AG20443 (cell line): ENCODE results near the gene KCNS1.

ENCODE experiments used
- DNase-seq: peaks from one replicate; pipeline ENCODE4 v3.0.0; 2012; ENCODE audit warnings: low spot score, mixed read lengths

Gene KCNS1

DNA sequence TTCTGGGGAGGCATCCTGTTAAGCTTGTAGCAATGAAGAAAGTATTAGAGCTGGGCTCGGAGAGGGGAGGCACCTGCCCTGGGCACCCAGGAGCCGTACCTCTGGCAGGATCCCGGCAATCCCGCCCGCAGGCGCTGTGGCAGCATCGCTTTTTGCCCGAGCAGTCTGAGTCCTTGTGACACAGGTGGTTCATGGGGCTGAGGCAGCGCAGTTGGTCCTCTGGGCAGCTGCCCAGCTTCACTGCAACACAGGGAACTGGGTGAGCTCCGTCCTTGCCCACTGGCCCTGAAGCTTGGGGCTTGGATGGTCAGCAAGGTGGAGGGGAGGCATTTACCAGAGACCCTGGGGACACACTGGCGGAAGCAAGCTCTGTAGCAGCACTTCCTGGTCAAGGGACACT is 9.4 kb upstream of the KCNS1 start:
- peak; percentile 4 for DNase-seq

GRCh38 chr20:45109634-45110033 is 8.7 kb upstream of the KCNS1 start:
- peak; percentile 8 for DNase-seq

DNA sequence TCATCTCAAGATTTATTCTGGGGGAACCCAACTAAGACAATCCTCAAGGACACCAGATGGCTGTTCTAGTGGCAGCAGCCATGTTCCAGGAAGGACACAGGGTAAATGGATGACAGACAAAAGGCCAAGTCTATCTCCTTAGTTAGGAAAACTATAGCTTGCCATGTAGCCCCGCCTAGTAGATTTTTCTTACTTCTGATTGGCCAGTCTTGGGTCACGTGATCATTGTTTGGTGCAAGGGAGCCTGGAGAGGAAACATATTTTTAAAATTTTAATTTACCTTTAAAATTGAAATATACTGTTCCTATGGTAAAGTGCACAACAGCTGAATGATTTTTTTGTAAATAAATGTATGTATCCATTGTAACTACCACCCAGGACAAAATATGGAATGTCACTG is 4.4 kb upstream of the KCNS1 start:
- peak; percentile 5 for DNase-seq

- DNase-seq = peak; percentile 39
Measured at GRCh38 chr20:45104786-45105185, 3.9 kb upstream of the KCNS1 start.

DNA sequence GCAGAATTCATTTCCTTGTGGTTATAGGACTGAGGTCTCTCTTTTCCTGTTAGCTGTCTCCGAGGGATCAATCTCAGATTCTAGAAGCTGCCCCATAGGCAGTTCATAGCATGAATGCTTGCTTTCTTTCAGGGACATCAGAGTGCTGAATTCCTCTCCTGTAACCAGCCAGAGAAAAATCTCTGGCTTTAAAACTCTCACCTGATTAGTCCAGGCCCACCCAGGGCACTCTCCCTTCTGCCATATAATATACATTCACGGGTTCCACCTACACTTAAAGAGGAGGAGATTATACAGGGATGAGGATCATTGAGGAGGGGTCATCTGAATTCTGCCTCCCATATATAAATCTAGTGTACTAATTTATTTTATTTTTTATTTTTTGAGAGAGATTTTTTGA is 2.1 kb upstream of the KCNS1 start:
- no peak for DNase-seq

DNA sequence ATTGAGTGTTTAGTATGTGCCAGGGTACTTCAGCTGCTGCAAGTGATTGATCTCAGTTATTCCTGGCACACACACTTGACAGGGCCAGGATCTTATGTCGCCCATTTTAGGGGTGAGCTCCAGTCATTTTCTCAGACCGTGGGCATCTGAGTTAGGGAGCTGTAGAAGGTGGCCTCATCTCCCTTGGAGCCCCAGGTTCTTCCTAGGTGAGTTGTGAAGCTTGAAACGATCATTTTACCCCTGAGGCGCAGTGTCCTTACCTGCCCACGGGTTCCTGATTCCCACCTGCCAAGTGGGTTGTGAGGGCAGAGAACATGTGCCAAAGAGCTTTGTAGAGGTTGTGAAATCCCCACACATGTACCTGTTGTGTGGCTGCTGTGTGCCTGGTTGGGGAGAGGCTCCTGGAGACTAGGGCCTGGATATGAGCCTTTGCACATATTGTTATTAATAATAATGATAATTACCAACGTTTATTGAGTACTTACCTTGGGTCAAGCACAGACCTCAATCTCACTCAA is 465 bp upstream of the KCNS1 start:
- no peak for DNase-seq

DNA sequence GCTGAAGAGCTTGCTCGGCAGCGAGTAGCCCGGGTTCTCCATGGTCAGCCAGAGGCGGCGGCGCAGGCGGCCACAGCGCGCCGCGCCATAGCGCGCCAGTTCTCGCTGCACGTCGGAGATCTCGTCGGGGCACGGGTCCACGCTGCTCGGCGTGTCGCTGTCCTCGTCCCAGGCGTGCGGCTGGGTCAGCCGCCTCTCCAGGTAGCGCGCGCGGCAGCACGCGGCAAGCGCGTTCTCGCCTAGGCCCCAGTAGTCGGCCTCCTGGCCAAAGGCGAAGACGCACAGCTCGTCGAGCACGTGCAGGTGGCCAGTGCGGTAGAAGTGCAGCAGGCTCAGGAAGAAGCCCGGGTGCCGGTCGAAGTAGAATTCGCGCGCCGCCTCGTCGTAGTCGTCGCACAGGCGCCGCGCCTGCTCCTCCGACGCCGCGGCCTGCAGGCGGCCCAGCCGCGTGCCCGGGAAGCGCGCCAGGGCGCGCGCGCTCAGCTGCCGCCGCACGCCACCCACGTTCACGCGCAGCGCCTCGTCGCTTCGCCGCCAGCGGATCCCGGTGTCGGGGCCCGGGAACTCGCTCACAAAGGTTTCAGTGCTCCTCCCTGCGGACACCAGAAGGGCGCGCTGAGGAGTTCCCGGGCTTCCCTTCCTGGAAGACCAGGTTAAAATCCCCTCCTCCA is 2.7 kb downstream of the KCNS1 start:
- DNase-seq = peak; percentile 63

DNA sequence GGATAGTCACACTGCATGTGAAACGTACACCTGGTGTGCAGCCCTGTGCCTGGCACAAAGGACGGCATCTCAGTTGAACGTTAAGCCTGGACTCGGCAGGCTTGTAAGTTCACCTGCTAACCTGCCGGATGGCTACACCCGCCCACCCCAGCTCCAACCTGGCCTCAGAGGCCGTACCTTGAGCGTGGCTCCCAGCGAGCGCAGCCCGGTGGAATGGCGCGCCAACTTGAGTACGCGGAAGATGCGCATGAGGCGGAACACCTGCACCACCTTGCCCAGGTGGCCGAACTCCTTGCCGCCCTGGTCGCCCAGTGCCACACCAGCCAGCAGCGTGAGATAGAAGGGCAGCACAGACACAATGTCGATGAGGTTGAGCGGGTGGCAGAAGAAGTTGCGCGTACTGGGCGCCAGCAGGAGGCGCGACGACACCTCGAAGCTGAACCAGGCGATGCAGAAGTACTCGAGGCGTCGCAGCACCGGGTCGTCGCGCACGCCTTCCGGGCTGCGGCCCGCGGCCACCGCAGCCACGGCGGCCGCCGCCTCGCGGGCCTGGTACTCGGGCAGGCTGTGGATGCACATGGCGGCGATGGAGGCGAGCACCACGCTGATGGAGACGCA is 3.3 kb downstream of the KCNS1 start:
- DNase-seq = peak; percentile 45

GRCh38 chr20:45096781-45097180 is 4.1 kb downstream of the KCNS1 start:
- DNase-seq = no peak

- DNase-seq = peak; percentile 69
Measured at GRCh38 chr20:45095805-45096238, 5.1 kb downstream of the KCNS1 start.

DNA sequence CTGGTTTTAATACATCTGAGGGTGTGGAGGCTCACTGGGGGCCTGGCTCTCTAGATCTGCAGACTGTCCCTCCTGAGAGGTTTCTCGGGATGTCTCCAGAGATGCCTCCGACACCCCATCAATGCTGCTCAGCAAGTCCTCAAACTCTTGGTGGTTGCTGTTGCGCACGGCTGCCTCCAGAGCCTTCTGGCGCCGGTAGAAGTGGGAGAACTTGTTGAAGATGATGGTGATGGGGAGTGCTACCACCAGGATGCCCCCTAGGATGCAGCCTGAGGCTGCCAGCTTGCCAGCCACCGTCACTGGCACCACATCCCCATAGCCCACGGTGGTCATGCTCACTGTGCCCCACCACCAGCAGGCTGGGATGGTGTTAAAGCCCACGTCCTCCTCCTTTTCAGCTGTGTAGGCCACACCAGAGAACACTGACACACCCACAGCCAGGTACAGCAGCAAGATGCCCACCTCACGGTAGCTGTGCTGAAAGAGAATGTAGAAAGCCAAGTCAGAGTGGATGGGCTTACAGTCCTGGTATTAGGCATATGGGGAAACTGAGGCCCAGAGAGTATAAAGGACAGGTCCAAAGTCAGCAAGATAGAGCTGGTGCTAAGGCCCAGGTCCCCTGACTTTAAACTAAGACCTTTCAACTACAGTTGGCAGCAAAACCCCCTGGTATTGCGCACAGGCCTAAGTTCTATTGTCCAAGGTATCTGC is 5.9 kb downstream of the KCNS1 start:
- no peak for DNase-seq

- no peak for DNase-seq
Measured at GRCh38 chr20:45094201-45094600, 6.7 kb downstream of the KCNS1 start.

DNA sequence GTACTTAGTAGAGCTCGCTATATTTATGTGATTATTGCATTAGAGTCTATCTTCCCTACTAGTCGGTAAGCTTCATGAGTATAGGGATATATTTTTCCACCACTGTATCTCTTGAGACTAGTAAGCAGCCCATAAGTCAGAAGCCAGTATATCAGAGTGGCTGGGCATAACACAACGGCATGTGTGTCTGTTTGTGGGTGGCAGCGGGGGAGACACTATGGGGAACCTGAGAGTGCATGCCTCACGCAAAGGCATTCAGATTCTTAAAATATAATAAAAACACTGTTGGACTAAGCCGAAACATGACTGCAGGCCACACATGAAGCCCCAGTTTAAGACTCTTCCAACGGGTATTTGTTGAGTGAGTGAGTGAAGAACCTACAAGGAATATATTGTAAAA is 8.0 kb downstream of the KCNS1 start:
- no peak for DNase-seq

DNA sequence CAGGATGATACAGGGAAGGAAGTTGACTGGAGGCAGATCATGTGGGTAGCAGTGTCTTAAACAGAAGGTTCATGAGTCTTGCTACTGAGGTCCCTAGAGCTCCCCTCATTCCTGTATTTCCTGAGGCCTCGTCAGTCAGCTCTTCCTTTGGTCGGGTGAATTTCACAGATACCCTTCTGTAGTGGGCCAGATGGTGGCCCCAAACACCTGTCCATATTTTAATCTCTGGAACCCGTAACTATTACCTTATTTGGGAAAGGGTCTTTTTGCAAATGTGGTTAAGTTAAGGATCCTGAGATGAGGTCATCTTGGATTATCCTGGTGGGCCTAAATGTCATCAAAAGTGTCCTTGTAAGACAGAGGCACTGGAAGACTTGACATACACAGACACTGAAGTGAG is 9.6 kb downstream of the KCNS1 start:
- DNase-seq = no peak

DNA sequence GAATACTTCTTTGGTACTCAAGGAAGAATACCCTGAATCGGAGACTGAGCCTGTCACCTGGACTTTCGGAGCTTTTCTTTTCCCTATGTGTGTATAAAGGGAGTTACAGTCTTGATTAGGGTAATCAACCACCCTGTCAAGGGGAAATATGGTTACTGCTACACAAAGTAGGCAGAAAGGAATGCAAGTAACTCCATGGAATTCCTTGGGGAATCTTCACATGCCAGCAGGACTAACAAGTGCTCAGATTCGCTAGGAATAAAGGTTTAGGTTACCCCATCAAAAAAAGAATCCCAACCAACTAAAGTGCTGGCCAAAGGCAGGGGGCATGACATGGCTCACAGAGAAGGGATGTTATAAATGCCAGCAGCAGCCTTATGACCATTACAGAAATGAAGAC is 10.4 kb downstream of the KCNS1 start:
- no peak for DNase-seq

- DNase-seq = peak; percentile 63
Measured at GRCh38 chr20:45088247-45088646, 12.7 kb downstream of the KCNS1 start.

DNA sequence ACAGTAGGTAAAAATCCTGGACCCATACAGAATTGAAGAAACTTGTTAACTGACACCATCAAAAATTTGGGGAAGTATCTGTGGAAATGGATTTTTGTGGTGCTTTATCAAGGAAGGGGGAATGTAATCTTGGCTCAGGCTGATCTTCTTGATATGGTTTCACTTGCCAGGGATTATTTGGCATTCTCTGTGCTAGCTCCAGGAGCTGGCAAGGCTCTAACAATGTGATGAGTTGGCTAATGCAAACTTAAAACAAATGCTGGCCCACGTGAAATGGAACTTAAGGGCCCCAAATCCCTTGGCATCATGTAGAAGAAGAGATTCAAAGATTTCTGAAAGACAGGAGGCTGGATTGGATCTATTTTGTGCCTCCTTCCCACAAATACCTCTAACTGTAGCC is 13.1 kb downstream of the KCNS1 start:
- peak; percentile 29 for DNase-seq

GRCh38 chr20:45087097-45087790 is 13.7 kb downstream of the KCNS1 start:
- DNase-seq = no peak

- no peak for DNase-seq
Measured at GRCh38 chr20:45085867-45086266, 15.1 kb downstream of the KCNS1 start.

GRCh38 chr20:45085289-45085688 is 15.6 kb downstream of the KCNS1 start:
- DNase-seq = no peak

DNA sequence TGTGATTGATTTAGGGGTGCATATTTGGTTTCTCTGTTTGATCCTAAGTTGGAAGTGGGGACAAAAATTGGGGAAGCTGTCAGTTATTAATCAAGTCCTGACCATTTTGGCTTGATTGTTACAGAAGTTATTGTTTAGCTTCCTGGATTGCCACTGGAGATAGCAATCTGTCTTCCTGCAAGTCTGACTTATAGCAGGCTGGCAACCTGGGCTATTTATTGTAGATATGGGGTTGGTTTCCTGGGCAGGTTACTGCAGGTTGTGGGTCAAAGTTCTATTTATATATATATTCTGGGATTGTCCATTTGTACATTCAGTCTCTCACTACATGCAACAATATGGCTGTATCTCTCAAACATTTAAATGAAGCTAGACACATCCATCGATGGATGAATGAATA is 17.8 kb downstream of the KCNS1 start:
- no peak for DNase-seq

GRCh38 chr20:45082468-45082867 is 18.5 kb downstream of the KCNS1 start:
- DNase-seq = no peak
